ENCODE results near the gene LAMTOR5.
"Not testable (repeated sequence)": the region's sequence is repeated elsewhere in the genome, so short reads cannot be mapped to it uniquely, and the experiment has no call there.

LAMTOR5 gene

DNA sequence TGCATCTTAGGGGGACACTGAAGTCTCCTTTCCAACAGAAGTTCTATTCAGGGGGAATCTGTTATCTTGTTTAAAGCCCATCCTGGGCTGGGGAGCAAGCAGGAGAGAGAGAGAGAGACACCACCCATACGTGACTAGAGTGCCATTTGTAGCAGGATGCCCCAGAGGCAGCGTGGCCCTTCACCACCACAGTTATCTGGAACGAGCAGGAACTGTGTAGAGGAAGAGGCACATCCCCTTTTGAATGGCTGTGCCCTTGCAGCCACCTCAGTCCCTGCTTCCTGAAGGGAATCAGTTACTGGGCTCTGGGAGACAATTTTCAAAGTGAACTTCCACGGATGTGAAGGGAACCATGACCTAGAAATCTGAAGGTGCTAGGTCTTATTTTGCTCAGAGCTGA is 19.4 kb upstream of the LAMTOR5 start:
- DNase-seq (ENCODE audit: low read depth): no peak

DNA sequence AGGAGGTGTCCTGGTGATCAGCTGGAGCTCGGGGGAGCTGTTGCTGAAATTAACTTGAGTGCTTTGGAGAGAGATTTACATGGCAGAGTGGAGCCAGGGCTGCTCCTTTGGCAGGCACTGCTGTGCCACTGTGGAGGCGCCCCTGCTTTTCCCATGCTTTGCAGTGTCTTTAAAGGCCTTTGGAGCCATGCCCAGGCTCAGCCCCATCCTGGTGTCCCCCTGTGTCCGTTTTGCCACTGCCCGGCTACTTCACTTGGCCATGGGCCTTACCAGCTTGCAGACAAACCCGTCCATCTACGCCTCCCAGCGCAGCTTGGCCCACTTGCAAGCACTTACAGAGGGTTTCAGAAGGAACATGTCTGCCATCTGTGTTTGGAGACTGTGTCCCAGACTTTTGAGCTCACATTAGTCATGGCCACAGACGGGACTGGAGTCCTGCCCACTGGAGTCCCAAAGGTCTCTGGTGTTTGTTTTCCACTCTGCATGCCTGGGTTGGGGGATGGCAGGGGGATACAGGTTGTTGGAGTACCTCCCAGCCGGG is 18.2 kb upstream of the LAMTOR5 start:
- no peak for DNase-seq (ENCODE audit: low read depth)

DNA sequence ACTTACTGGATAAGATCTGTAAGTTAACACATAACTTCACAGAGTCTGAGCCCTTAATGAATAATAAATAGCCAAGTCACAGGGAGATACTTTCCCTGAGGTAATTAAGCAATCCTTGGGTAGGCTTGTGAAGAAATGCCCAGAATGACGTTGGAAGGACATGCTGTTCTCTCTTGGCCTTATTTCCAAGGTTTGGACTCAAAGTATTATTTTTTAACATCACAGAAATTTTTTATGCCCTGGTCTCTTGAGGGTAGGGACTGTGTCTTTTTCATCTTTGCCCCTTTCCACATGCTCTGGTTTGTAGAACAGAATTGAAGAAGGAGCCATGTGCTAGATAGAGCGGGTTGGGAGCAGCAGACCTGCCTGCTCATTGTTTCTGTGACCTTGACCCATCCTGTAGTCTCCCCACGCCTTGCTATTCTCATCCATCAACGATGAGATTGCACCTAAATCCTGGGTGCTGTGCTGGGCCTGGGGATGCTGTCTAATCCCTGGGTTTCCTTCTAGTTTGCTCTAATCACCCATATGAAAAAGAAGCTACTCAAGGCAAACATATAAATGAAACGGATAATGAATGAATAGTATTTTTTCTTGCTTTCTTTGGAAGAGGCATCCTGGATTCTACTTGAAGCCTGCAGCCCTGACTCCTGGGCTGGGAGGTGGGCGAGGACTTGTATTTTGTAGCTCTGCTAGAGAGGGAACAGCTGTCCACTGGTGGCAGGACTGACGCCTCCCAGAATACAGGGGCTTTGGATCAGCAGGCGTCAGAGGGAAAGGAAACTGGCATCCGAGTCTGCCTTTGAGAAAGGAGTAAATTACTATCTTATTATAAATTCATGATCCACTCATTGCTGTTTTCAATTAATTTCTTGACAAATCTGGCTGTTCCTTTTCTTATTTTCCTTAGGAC is 17.5 kb upstream of the LAMTOR5 start:
- DNase-seq (ENCODE audit: low read depth): no peak

DNA sequence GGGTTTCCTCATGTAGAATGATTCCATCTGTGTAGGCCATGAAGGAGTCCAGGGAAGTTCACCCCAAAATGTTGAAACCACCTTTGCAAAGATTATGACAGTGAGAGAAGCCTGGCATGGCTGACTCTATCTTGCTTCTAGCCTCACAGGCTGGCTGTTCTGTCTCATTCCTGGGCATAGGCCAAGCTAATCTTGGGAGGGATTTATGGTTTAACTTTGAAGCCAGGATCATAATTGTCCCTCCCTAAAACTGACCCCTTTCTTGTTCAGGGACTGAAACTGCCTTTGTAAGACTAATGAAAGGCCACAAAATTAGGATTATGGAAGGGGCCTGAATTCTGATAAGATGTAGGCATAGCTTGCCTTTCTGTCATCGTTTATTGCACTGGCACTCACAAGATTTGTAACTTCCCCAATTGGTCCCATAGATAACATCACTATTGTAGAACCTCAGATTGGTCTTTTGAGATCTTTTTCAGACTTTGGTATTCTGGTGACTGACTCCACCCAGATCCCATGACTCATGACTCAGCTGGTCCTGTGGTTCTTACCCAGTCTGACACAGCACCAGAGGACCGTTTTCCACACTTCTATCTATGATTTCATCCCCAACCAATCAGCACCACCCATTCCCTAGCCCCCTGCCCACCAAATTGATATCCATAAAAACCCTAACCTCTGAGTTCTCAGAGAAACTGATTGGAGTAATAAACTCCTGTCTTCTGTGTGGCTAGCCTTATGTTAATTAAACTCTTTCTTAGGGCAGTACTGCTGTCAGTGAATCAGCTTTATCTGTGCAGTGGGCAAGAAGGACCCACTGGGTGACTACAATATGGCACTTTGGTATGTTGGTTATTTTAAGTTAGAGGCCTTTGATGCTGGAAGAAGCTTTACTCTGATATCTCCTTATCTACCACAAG is 13.6 kb upstream of the LAMTOR5 start:
- DNase-seq (ENCODE audit: low read depth): no peak

DNA sequence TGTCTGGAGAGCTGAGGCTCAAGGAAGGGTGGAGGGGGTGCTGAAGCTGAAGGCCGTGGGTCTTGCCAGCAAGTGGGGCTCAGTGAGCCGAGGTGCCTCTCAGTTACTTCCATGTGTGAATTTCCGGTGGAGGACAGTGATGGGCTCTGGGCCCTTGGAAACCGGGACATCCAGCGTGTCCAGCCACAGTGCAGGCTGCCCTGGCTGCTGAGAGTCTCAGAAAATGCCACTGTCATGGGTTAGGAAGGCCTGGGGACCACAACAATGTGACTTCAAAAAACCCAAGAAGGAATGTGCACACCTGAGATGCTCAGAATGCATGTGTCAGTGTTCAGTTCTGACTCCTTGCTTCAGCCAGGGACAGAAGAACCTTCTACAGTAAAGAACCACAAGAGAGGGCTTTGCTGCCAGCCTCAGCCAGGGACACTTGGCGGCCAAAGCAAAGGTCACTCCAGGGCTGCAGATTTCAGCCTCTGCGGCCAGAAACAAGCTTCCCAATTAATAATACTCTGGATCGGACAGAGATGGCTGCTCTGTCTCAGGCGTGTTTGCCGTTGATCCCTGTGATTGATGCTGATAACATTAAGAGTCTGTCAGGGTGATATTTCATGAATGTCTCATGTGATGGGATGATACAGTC is 12.6 kb upstream of the LAMTOR5 start:
- no peak for DNase-seq (ENCODE audit: low read depth)

DNA sequence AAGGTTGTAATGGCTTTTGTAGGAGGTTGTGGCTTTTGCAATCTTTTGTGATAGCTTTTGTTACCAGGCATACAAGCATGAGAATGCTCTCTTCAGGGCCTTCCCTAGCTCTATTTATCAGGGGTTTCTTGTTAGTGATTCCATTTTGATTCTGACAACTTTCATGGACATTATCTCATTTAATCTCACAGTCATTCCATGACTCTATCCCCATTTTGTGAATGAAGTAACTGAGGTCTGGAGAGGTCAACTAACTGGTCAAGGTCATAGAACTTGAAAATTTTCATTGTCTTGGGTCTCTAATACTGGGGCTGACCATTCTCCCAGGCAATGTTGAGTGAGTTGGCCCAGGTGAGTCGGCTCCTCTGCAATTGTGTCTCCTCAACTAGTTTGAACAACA is 11.2 kb upstream of the LAMTOR5 start:
- DNase-seq (ENCODE audit: low read depth): no peak

DNA sequence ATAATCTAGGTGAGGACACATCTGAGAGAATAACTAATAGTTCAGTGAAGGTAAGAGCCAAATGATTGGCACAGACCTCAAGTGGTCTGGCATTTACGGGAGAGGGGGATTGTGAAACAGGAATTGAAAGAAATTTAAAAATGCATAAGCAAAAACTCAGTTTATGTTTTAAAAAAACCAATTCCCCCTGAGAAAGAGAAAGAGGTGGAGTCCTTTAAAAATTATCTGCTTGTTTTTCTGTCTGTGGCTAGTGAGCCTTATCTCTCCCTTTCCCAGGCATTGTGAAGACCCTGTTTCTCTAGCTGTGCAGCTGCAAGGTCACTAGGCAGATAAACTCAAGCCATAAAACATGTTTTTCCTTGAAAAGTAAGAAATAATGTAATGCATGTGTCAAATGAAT is 5.6 kb upstream of the LAMTOR5 start:
- DNase-seq (ENCODE audit: low read depth): not testable (repeated sequence)

DNA sequence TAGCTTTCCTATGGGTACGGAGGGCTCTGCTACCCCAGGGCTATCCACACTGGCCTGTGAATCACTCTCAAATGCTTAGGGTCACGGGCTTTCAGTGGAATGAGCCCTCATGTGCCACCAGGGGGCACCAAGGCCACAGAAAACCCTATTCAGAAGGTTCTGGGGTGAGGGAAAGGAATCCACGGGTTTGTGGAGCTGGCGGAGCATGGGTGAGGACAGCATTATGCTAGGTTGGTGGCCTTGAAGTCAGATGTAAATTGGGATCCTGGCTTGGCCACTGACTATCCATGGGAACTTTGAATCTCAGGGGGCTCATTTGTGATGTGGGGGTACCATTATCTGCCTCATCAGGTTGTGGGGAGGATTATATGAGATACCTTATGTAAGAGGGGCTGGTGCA is 5.1 kb upstream of the LAMTOR5 start:
- peak; percentile 32 for DNase-seq (ENCODE audit: low read depth)

DNA sequence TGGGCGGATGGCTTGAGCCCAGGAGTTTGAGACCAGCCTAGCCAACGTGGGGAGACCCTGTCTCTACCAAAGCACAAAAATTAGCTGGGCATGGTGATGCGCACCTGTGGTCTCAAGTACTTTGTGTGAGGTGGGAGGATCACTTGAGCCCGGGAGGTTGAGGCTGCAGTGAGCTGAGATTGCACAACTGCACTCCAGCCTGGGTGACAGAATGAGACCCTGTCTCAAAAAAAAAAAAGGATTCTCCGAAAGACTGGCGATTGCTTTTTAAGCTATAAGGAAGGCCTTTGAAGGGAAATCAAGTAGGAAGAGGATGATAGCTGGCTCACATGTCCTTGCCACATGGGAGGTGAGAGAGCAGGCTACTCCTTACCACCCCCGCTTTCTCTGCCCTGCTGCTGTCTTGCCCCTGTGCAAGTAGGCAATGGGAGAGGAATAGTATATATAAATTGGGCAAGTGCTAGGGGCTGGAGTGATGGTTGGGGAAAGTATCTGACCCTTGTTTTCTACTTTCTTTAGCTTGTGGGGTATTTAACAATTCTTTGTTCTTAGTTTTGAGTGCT is 3.8 kb upstream of the LAMTOR5 start:
- no peak for DNase-seq (ENCODE audit: low read depth)

DNA sequence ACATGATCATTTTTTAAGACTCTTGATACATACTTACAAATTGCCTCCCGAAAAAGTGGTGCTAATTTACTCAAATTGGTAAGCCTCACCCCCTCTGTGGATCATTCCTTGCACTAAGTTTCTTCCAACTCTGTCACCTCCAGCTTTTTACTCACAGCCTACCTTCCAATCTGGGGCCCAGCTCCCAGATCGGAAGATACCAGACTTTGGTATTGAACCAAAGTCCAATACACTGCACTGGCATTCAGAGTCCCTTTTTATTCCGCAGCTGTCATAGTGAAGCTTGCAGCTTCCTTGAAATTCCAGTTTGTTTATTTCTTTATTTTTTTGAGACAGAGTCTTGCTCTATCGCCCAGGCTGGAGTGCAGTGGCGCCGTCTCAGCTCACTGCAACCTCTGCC is 1.8 kb upstream of the LAMTOR5 start:
- no peak for DNase-seq (ENCODE audit: low read depth)

DNA sequence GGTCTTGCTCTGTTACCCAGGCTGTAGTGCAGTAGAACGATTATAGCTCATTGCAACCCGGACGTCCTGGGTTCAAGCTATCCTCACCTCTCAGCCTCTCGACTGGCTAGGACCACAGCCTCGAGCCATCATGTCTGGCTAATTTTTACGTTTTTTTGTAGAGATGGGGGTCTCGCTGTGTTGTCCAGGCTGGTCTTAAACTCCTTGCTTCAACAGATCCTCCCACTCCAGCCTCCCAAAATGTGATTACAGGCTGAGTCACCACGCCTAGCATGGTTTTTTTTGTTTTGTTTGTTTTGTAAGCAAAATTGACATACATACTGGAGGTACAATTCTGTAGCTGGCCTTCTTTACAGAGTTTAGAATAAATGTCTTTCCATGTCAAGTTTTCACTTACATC is 994 bp upstream of the LAMTOR5 start:
- no peak for DNase-seq (ENCODE audit: low read depth)

DNA sequence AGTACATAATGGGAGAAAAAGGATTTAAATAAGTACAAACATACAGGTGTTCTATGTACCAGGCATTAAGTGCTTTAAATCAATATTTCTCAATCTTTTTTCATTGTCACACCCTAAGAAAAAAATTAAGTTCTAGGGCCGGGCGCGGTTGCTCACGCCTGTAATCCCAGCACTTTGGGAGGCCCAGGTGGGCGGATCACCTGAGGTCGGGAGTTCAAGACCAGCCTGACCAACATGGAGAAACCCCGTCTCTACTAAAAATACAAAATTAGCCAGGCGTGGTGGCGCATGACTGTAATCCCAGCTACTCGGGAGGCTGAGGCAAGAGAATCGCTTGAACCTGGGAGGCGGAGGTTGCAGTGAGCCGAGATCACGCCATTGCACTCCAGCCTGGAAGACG is 1.1 kb downstream of the LAMTOR5 start:
- DNase-seq (ENCODE audit: low read depth): not testable (repeated sequence)

DNA sequence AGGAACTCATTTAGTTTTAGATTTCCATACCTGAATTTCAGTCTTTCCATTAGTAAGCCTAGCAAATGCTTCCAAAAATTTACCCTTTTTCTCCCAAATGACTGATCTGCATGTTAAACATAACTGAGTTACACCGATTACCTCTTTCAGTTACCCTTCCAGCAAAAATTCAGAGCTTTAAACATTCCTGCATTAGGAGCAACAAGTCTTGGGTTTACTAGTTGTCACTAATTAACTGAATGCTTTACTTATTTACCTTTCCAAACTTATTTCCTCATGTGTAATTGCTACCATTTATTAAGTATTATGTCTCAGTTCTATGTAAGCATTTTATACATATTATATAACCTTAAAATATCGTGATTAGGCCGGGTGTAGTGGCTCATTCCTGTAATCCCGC is 3.1 kb downstream of the LAMTOR5 start:
- DNase-seq (ENCODE audit: low read depth): no peak

DNA sequence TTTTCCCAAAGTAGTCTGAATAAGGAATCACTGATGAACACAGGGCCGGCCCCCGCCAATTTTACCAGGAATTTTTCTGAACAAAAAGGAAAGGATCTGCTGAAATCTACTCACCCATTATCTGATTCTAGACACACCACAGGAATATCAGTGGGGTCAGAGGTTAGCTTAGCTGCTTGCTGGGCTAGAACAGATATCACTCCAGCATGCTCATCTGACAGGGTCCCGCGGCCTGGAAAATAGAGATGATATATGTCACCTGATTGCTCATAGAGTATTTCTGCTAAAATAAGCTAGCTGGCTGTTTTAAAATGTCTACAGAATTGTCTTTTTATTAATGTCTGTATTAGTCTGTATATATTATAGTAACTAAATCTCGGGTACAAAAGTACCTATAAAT is 3.7 kb downstream of the LAMTOR5 start:
- DNase-seq (ENCODE audit: low read depth): no peak

DNA sequence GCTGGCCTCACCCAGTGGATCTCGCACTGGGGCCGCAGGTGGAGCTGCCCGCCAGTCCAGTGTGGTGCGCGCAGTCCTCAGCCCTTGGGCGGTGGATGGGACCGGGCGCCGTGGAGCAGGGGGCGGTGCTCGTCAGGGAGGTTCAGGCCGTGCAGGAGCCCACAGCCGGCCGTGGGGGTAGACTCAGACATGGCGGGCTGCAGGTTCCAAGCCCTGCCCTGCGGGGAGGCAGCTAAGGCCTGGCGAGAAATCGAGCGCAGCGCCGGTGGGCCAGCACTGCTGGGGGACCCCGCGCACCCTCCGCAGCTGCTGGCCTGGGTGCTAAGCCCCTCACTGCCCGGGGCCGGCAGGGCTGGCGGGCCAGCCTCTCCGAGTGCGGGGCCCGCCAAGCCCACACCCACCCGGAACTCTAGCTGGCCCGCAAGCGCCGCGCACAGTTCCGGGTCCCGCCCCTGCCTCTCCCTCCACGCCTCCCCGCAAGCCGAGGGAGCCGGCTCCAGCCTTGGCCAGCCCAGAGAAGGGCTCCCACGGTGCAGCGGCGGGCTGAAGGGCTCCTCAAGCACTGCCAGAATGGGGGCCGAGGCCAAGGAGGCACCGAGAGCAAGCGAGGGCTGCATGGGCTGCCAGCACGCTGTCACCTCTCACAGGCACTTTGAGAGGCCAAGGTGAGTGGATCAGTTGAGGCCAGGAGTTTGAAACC is 11.1 kb downstream of the LAMTOR5 start:
- not testable (repeated sequence) for DNase-seq (ENCODE audit: low read depth)

DNA sequence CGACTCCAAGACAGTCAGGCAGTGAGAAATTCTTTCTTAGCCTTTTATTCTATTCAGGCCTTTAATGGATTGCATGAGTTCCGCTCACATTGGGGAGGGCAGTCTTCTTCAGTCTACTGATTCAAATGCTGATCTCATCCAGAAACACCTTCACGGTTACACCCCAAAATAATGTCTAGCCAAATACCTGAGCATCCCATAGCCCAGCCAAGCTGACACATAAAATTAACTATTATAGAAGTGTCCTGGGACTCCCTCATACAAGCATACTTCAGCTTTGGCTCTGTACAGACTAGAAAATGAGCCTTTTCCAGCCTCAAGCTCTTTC is 13.0 kb downstream of the LAMTOR5 start:
- no peak for DNase-seq (ENCODE audit: low read depth)

DNA sequence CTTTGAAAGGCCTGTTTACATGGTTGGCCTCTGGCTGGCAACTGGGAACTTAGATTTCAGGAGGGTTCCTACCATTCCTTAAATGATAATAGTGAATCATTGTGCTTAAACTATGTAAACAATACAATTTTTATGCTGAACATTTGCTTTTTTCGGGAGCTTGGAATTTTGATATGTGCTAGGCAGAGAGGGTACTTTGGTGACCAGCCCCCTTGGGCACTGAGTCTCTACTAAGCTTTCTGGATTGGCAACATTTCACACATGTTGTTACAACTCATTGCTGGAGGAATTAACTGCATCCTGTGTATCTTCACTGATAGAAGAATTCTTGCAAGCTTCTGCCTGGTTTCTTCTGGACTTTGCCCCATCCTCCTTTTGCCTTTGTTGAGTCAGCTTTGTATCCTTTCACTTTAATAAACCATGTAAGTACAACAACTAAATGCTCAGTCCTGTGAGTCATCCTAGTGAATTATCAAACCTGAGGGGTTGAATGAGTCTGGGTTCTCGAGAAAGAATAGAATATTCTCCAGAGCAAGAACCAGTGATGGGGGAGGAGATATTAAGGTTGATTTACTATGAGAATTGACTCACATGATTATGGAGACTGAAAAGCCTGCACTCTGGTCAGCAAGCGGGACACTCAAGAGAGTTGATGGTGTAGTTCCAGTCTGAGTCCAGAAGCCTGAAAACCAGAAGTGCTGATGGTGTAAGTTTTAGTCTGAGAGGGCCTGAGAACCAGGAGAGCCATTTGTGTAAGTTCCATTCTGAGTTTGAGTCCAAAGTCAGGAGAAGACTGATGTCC is 13.6 kb downstream of the LAMTOR5 start:
- no peak for DNase-seq (ENCODE audit: low read depth)

DNA sequence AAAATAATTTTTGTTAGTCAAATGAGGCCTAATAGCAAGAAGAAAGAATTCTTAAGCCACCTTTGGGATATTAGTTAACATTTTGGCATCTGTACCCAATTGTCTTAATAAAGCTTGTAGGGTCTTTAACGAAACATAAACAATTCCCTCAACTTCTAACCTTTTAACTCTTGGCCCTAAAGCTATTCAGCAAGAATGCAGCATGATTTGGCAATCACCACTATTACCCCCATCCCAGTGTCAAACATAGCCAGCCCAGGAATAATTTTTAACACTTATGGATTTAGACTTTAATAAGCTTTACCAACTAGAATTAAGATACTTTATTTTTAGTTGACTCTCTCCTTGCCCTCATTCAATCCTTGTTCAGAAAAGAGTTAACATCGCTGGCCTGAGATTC is 14.2 kb downstream of the LAMTOR5 start:
- no peak for DNase-seq (ENCODE audit: low read depth)

DNA sequence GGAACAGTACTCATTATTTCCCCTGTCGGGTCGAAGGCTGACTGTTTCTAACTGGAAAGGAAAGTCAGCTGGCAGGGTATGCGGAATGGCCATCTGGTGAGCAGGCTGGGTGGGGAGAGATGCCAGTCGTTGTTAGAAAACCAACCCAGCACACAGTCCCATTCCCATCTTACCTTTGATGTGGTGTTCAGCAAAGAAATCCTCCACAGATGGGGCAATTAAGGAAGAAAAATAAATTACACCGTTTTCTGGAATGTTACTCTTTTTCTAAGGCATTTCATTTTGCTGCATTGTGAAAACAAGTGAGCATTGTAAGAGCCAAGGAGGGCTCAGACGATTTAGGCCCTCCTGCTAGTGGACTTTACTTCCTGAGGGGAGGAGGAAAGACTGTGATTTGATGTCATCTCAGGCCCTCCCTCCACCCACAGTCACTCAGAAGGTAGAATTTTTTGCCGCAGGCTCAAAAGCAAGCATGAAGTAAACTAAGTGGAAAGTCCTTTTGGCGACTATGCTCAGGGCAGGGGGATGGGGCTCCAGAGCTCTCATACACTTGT is 16.7 kb downstream of the LAMTOR5 start, which contains the start of gene SLC16A4:
TSS of gene SLC16A4 (minus strand) at position 335 of the 554 bp plus-strand sequence. CDS start 1,703 bp downstream, outside the sequence.
- no peak for DNase-seq (ENCODE audit: low read depth)

DNA sequence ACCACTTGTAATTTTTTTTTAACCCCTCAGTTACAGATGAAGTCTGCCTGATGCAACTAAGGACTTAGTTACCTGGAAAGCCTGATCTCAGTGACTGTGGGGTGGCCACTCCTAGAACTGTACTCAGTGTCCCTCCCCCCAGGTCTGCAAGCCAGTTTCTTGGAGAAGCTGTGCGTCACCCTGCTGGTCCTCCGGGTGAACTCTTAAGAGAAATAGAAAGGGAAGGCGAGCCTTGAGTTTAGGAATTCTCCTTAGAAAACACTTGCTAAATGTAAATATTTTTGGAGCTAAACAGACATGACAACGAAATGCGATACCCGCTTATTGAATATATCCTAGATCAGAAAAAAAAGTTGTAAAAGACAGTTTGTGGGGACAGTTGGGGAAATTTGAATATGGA is 17.4 kb downstream of the LAMTOR5 start:
- DNase-seq (ENCODE audit: low read depth): no peak

Data from T follicular helper cell (primary cell).